Measurements from ENCODE around the gene CDKN2C.
A peak's percentile ranks its signal among the peaks of the same experiment; 100 is the strongest.
"Not testable (repeated sequence)": the region's sequence is repeated elsewhere in the genome, so short reads cannot be mapped to it uniquely, and the experiment has no call there.

Gene CDKN2C

GRCh38 chr1:50981741-50982140 lies 11.7 kb downstream of the CDKN2C start:
- no peak for DNase-seq

- DNase-seq: no peak
Observed at GRCh38 chr1:50982611-50983010, 12.6 kb downstream of the CDKN2C start.

- no peak for DNase-seq
Observed at GRCh38 chr1:50983219-50983802, 13.3 kb downstream of the CDKN2C start.

GRCh38 chr1:50985094-50985493 lies 15.0 kb downstream of the CDKN2C start:
- no peak for DNase-seq

- no peak for DNase-seq
Observed at GRCh38 chr1:50986653-50987052, 16.6 kb downstream of the CDKN2C start.

GRCh38 chr1:50989694-50990093 lies 19.6 kb downstream of the CDKN2C start:
- no peak for DNase-seq

- DNase-seq: no peak
Observed at GRCh38 chr1:50992532-50993318, 22.7 kb downstream of the CDKN2C start.

- no peak for DNase-seq
Observed at GRCh38 chr1:50993645-50994044, 23.6 kb downstream of the CDKN2C start.

- no peak for DNase-seq
Observed at GRCh38 chr1:50994997-50995396, 25.0 kb downstream of the CDKN2C start.

- no peak for DNase-seq
Observed at GRCh38 chr1:50995651-50996050, 25.6 kb downstream of the CDKN2C start.

GRCh38 chr1:50996083-50996482 lies 26.0 kb downstream of the CDKN2C start:
- DNase-seq: no peak

GRCh38 chr1:50999375-50999774 lies 29.3 kb downstream of the CDKN2C start:
- peak; percentile 71 for DNase-seq

GRCh38 chr1:51000160-51000559 lies 30.1 kb downstream of the CDKN2C start:
- no peak for DNase-seq

- no peak for DNase-seq
Observed at GRCh38 chr1:51000651-51001050, 30.6 kb downstream of the CDKN2C start.

- DNase-seq: no peak
Observed at GRCh38 chr1:51002516-51002915, 32.5 kb downstream of the CDKN2C start.

GRCh38 chr1:51005549-51005948 lies 35.5 kb downstream of the CDKN2C start:
- DNase-seq: not testable (repeated sequence)

- no peak for DNase-seq
Observed at GRCh38 chr1:51009381-51009780, 39.3 kb downstream of the CDKN2C start.

- no peak for DNase-seq
Observed at GRCh38 chr1:51014878-51015277, 44.8 kb downstream of the CDKN2C start.

GRCh38 chr1:51019811-51020210 lies 49.8 kb downstream of the CDKN2C start:
- DNase-seq: no peak

Data from MV-4-11 (cell line).